Gastroesophageal sphincter (tissue), 3 donors: ENCODE measurements around the gene HOXC6.

Source experiments
- POLR2A ChIP-seq, 2 donors: fragments of 450-650 bp; IDR thresholded peaks; one replicate each; pipeline ENCODE4 v1.6.1; 2017; ENCODE audit warnings: antibody characterized with exemption in 2 of 2, mild to moderate bottlenecking in 2 of 2, moderate library complexity in 1 of 2
- POLR2AphosphoS5 ChIP-seq: sonication (generic); formaldehyde crosslinking; IDR thresholded peaks from one replicate; pipeline ENCODE4 v1.6.1; 2017; ENCODE audit warnings: antibody characterized with exemption
- TF ChIP-seq, protein P1 (sequence below), 4 experiments: fragments of 200-600 bp in 2 of 4; fragments of 450-650 bp in 2 of 4; sonication (generic) in 1 of 4; IDR thresholded peaks; one replicate each; pipeline ENCODE4 v1.5.1; 2017 to 2019; ENCODE audit warnings: antibody characterized with exemption in 4 of 4, mild to moderate bottlenecking in 2 of 4, moderate library complexity in 2 of 4

DNA sequence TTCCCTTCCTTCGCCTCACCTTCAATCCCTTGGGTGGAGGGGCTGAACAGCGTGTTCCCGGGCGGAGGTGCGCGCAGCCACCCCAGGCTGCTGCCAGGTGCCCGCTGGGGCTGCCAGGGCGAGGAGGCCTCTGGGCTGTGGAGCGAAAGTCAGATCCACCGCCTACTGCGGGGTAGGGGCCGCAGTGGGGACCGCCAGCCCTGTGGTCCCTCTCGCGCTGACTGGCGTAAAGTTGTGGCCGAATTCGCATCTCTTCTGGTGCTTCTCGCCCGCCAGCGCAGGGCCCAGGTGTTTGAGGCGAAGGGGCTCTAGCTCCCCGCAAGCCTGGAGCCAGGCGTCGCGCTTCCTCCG lies 18.5 kb downstream of the HOXC6 start:
- TF ChIP-seq, protein P1, sequence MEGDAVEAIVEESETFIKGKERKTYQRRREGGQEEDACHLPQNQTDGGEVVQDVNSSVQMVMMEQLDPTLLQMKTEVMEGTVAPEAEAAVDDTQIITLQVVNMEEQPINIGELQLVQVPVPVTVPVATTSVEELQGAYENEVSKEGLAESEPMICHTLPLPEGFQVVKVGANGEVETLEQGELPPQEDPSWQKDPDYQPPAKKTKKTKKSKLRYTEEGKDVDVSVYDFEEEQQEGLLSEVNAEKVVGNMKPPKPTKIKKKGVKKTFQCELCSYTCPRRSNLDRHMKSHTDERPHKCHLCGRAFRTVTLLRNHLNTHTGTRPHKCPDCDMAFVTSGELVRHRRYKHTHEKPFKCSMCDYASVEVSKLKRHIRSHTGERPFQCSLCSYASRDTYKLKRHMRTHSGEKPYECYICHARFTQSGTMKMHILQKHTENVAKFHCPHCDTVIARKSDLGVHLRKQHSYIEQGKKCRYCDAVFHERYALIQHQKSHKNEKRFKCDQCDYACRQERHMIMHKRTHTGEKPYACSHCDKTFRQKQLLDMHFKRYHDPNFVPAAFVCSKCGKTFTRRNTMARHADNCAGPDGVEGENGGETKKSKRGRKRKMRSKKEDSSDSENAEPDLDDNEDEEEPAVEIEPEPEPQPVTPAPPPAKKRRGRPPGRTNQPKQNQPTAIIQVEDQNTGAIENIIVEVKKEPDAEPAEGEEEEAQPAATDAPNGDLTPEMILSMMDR (IDR thresholded peaks at IDR 0.05), result no peak
- TF ChIP-seq POLR2AphosphoS5, result no peak
- TF ChIP-seq POLR2A (IDR thresholded peaks at IDR 0.05), result no peak
